Kidney tubule cell (primary cell): ENCODE results near the gene NRSN2.
"Not testable (repeated sequence)": the region's sequence is repeated elsewhere in the genome, so short reads cannot be mapped to it uniquely, and the experiment has no call there.

ENCODE experiments used
- DNase-seq: peaks from one replicate; pipeline ENCODE4 v3.0.0-alpha.2; 2018; ENCODE audit warnings: low spot score

The NRSN2 gene

DNA sequence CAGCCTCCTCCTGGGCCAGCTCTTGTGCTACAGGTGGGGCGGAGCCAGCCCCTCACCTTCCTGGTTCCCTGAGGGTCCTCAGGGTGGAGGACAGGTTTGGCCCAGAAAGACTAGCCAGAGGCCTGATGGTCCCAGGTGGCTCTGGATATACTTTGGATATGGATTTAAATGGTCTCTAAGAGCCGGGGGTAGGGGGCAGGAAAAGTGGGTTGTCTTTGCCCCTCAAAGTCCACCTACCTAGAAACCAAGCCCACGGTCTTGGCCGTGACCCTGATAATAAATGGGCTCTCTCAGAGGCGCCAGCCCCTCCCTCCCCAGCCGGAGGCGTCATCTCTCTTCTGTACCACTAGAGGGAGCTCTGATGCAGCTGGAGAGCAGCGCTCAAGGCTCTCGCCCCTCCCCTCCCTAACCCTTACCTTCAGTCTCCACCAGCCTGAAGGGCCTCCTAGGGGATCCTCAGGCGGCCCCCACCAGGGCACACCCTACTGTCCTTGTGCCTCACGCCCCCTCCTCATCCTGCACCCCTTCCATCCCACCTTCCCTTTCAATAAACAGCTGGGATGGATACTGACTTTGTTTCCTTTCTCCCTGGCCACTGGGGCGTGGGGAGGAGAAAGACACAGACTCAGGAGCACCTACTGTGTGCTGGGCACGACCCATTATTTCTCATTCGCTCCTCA, 7.5 kb downstream of the NRSN2 start:
- DNase-seq: peak; percentile 78

DNA sequence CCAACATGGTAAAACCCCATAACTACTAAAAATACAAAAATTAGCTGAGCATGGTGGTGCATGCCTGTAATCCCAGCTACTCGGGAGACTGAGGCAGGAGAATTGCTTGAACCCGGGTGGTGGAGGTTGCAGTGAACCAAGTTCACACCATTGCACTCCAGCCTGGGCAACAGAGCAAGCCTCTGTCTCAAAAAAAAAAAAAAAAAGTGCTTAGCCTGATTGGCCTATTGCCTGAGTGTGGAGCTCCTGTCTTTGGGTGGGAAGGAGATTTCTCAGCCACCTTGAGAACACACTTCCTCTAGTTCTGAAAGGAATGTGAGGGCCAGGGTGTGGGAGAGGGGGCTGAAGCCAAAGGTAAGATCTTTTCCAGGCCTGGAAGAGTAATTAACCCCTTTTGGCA, 9.2 kb downstream of the NRSN2 start:
- DNase-seq: not testable (repeated sequence)

DNA sequence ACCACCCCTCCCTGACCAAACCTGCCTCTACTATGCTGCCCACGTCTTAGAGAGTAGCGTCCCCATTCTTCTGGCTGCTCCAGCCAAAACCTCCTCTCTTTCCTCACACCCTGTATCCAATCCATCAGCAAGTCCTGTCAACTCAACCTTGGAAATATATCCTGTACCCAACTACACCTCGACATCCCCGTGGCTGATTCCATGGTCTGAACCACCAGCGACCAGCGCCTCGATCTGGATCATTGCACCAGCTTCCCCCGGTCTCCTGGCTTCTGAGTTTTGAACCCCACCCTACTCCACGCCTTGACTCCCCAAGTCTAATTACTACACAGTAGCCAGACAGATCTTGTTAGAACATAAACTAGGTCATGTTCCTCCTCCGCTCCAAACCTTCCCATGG, 9.8 kb downstream of the NRSN2 start:
- no peak for DNase-seq

DNA sequence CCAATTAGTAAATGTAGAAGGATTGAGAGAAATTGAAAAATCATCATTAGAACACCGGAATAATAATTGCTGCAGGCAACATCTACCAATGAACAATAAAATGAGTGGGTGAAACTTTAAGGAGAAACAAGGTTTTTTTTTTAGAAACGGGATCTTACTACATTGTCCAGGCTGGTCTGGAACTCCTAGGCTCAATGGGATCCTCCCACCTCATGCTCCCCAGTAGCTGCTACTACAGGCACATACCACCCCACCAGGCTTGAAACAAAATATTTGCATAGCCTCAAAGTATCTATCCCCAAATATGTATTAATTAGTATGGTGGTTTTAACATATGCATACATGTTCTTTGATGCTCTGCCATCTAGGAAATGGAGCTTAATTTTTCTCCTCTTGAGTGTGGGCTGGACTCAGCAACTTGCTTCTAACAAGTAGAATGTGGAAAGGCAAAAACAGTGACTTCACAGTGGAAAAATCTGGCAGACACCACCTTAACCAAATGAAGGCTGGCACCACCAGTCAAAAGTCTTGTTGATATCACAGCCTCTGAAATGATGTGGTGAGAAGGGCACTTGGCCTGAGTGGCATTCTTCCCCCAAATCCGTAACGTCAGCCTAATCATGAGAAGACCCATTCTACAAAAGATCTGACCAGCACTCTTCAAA, 12.1 kb downstream of the NRSN2 start:
- DNase-seq: peak; percentile 24

DNA sequence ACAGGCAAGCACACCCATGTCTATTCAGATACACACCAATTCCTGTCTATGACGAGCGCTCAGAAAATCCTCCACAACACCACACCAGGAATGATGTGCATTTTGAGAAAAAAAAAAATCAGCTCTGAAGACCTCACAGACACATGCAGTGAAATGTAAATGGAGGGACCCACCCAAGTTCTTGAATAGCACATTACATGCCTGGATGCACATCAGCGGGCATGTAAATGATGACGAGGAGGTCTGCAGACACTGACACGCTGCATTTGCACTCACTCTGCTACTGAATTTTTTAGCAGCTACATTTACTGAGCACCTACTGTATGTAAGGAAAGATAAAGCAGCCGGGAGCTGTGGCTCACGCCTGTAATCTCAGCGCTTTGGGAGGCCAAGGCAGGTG, 14.7 kb downstream of the NRSN2 start:
- peak; percentile 86 for DNase-seq

DNA sequence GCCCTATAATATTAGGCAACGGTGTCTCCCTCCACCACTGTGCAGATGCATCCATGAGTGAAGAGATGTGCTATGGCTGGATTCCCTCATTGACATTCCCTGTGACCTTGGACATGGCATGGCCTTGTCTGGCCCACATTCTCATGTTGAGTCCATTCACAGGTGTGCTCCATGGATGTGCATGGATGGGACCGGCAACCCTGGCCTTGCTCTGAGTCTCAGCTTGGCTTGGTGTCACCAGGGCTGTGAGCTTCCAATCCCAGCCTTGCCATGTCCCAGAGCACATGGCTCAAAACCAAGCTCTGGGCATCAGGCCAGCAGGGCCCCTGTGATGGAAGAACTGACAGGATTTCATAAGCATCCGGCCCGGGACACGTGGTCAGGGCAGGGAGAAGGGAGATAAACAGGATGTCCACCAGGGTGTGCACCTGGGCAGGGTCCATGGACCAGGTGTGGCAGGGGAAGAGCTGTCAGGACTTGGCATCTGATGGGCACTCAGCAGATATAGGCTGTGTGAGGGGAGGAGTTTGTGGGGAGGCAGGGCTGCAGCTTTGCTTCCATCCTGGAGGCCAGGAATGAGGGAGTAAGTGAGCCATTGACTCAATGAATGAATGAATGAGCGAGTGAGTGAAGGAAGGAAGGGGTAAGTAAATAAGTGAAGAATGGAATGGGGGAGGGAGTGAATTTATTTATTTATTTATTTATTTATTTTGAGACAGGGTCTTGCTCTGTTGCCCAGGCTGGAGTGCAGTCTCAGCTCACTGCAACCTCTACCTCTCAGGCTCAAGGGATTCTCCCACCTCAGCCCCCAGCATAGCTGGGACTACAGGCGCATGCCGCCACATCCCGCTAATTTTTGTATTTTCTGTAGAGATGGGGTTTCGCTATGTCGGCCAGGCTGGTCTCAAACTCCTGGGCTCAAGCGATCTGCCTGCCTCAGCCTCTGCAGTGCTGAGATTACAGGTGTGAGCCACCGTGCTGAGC, 15.7 kb downstream of the NRSN2 start:
- peak; percentile 98 for DNase-seq

DNA sequence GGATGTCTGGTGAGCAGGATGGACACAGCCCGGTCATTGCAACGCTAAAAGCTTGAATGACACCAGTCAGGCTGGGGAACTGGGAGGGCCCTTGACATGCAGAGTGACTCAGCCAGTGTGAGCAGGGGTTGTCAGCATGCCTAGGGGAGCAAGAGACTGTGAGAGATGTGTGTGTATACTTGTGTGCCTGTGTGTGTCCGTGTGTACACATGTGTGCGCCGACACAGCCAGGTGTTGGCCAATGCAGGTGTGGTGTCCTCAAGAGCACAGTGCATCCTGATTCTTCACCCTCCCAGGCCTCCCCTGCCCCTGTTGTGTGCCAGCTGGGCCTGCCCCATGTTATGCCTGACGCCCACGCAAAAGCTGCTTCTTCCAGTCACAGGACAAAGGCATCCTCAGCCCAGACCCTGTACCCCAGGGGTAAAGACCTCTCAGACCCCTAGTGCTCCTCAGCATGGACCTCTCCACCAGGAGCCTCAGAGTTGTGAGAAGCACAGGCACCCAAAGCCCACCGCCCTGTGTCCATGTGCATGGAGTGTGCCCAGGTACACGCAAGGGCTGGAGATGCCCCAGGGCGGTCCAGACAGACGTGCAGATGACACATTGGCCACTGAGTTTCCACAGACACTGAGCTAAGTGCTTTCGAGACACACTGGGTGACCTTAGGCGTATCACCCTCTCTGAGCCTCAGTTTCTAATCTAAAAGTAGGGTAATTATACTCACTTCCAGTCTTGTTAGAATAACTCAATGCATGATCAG, 16.6 kb downstream of the NRSN2 start:
- DNase-seq: peak; percentile 79

DNA sequence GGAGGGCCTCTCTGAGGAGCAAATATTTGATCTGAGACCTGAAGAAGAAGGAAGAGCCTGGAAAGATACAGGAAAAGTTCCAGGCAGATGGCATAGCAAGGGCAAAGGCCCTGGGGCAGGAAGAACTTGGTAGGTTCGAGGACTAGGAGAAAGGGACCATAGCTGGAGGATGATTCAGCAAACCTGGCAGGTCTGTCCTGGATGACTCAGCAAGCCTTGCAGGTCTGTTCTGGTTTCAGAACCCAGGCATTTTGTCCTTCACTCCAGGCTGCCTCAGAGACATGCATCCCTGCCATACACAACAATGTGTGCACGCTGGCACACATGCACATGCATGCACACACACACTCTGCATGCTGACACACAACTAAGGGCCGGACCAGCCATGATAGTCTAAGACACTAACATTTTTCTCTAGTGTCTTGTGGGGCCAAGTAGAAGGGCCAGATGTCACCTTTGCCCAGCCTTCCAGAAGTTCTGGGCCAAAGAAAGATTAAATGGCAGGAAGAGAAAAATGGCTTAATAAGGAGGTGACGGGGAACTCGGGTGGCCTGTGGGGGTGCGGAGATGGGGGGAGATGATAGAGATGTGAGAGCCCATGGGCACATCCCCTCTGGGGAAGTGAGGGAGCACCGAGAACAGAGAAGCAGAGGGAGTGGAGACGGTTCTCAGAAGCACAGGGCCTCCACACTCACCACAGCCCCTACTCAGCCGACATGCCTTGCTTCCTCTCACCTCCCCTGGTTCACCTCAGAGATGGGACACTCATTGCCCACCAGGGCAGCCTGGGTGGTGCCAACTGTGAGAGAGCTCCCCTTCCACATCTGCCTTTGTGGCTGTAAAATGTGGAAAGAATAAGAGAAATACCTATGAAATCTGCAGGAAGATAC, 18.2 kb downstream of the NRSN2 start:
- DNase-seq: peak; percentile 89

DNA sequence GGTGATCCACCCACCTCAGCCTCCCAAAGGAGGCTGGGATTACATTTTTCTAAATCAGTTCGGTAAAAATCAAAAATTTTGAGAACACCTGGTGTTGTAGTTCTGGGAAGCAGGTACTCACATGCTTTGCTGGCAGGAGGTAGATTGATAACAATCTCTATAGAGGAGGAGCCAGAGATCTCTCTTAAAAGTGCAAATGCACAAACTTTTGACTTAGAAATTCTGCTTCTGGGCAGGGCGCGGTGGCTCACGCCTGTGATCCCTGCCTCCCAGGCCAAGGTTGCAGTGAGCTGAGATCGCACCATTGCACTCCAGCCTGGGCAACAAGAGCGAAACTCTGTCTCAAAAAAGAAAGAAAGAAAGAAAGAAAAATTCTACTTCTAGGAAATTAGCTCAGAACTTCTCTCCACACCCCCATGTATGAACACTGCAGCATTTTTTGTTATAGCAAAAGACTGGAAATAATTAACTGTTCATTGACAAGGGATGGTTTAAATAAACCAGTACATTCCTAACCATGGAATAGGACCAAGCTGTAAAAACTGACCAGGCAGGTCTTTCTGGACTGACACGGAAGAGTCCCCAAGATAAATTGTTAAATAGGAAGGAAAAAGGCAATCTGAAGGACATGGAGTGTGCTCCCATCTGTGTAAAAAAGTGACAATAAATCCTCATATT, 19.3 kb downstream of the NRSN2 start:
- peak; percentile 38 for DNase-seq

DNA sequence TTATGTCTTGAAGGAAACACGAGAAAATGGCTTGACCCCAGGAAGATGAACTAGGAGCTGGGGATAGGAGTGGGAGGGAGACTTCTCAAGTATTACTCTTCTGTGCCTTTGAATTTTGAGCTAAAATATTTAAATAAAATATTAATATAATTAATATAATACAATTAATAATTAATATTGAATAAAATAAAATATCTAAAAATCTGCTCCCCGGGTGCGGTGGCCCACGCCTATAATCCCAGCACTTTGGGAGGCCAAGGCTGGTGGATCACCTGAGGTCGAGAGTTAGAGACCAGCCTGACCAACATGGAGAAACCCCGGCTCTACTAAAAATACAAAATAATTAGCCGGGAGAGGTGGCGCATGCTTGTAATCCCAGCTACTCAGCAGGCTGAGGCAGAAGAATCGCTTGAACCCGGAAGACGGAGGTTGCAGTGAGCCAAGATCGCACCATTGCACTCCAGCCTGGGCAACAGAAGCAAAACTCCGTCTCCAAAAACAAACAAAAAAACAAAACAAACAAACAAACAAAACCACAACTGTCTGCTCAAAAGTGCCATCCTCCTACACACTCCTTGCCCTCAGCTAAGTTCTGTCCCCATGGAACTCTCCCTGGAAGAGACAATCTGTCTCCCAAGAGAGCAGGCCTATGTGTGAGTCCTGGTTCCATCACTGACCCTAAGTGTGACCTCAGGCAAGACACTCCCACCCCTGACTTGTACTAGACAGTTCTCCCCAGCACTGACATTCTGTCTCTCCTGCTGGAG, 20.0 kb downstream of the NRSN2 start:
- no peak for DNase-seq

DNA sequence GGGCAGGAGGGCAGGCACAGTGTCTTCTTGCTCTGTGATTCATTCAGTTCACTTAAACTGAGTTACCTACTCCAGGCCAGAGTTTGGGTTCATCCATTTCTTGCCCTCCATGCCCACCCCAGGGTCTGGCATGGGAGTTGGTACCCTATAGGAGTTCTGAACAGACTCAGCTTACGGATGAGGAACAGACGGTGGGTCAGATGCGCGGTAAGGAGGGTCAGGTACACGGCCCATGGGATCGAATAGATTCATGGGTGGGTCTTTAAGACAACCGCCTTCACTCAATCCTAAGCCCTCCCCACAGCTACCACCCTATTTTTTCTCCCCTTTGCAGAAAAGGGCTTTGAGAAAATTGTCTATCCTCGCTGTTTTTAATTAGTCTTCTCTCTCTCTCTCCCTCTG, 20.6 kb downstream of the NRSN2 start:
- DNase-seq: no peak

DNA sequence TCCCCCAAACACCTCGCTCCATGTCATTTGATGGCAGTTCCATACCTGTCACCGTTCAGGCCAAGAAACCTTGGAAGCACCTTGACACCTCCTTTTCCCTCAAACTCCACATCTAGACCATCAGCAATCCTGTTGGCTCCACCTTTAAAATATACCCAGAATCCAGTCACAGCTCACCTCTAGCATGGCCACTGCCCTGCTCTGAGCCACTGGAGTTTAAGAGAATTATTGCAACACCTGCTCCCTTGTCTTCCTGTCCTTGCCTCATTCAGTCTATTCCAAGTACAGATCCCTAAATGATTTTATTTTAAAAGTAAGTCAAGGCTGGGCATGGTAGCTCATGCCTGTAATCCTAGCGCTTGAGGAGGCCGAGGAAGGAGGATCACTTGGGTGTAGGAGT, 22.0 kb downstream of the NRSN2 start:
- DNase-seq: no peak

DNA sequence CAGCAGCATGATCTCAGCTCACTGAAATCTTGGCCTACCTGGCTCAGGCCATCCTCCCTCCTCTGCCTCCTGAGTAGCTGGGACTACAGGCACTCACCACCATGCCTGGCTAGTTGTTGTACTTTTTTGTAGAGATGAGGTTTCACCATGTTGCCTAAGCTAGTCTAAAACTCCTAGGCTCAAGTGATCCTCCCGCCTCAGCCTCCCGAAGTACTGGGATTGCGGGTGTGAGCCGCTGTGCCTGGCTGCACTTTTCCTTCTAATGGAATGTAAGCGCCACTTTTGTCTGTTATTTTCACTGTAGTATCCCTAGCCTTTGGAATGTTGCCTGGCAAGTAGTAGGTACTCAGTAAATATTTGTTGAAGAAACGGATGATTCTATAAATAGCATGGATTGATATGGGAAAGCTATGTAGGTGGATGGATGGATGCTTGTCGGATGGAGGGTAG, 23.3 kb downstream of the NRSN2 start:
- peak; percentile 74 for DNase-seq

DNA sequence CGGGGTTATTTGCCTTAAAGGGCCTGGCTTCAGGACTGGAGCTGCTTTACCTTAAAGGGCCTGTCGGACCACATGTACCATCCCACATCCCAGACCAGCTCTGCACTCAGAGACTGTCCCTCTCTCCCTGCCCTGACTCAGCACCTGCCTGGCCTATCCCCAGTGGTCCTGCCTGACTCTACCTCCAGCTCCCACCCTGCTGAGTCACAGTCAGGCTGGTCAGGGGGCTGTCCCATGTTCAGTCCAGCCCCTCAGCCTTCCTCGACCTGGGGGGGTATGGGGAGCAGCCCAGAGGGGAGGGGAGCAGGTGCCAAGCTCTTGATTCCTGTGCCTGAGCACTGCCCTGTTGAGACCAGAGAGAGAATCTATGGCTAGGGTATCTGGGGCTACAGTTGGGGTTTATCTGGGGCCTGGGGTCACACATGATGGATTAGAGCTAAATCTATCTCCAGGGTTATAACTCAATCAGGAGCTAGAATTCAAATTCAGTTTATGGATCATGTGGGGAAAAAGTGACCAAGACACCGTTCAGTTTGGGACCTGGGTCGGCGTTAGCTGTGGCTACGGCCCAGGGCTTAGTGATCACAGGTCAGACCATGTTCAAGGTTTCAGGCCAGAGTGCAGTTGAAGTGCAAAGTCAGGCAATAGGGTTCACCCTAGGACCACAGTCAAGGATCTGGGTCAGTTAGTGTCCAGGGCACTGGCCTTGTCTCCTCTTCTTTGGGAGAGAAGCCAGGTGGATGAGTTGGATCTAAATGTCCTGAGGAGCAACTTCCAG, 24.3 kb downstream of the NRSN2 start:
- DNase-seq: peak; percentile 23

DNA sequence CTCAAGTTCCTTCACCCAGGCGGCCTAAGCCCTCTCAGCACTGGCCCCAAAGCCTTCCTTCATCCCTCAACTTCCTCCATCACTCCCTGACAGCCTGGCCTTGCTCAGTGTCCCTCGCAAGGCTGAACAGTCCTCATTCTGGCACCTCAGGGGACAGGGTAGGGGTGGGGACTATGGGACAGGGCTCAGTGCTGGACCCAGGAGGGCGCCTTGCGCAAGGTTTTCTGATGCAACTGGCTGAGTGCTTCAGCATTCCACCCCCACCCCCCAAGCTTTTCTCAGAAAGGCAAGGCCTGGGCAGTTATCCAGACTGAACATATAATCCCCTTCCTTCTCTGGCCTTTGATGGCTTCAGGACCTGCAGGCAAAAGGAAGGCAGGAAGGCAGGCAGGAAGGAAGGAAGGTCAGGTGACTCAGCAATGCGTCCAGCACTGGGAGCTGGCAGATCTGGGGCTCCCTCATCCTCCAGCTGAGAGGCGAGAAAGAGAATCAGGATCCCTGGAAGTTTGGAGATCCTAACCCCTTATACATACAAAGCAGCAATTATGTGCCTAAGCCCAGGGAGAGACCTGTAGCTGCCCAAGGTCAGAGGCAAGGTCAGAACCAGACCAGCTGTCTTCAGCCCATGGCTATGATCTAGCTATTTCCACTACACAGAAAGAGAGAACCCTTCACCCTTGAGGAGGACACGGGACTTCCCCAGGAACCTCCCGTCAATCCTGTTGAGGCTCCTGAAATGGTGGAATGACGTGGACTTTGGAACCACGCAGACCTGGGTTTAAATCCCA, 25.0 kb downstream of the NRSN2 start:
- peak; percentile 68 for DNase-seq

DNA sequence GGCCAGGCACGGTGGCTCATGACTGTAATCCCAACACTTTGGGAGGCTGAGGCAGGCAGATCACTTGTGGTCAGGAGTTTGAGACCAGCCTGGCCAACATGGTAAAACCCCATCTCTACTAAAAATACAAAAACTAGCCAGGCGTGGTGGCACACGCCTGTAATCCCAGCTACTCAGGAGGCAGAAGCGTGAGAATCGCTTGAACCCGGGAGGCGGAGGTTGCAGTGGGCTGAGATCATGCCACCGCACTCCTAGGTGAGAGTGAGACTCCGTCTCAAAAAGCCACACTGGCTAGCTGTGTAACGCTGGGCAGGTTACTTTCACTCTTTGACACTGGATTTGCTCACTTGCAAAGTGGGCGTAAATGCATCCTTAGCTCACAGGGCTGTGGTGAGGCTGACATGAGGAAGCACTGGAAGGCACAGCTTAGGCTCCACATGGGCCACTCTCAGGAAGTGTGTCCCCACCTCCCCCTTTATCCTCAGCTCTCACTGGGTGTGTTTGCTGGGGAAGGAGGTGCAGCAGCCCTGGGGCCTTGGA, 25.7 kb downstream of the NRSN2 start:
- peak; percentile 24 for DNase-seq

DNA sequence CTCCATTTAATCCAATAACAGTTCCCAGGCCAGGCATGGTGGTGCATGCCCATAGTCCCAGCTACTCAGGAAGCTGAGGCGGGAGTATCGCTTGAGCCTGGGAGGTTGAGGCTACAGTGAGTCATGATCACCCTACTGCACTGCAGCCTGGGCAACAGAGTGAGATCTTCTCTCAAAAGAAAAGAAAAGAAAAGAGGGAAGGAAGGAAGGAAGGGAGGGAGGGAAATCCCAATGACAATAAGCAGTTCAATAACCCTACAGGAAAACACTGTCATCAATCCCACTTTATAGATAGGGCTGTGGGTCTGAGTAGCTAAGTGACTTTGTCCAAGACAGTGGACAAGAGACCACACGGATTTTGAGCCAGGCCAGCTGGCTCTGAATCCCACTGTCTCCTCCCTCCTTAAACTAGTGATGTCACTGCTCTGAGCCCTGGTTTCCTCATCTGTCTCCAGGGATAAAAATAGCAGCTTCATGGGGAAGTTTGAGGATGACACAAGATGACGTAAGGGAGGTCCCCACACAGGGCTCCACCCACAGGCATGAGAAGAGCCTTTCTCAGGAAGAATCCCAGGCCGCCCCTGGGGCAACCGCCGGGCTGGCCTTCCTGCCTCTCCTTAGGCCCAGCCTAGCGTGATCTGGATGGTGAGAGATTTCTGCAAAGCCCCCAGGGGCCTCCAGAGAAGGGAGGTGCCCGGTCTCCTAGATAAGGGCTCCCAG, 26.4 kb downstream of the NRSN2 start:
- peak; percentile 87 for DNase-seq
